Gastrocnemius medialis (tissue), 4 donors: ENCODE data around the gene GCNA.

Experiments
- CTCF ChIP-seq, 5 experiments: fragments of 450-650 bp in 3 of 5; fragments of 200-600 bp in 2 of 5; sonication (generic) in 2 of 5; IDR thresholded peaks in 4 of 5; conservative IDR thresholded peaks in 1 of 5; 1 replicate in 4 of 5; 2 replicates in 1 of 5; pipeline ENCODE4 v1.5.1; 2016 to 2019; ENCODE audit warnings: antibody characterized with exemption in 5 of 5, mild to moderate bottlenecking in 3 of 5, moderate library complexity in 3 of 5
- POLR2A ChIP-seq, 2 donors: fragments of 450-650 bp; IDR thresholded peaks; one replicate each; pipeline ENCODE4 v1.6.1; 2017; ENCODE audit warnings: antibody characterized with exemption in 2 of 2, mild to moderate bottlenecking in 2 of 2, moderate library complexity in 2 of 2

GRCh38 chrX:71603618-71604017 lies 25.4 kb downstream of the GCNA start:
- TF ChIP-seq CTCF (IDR thresholded peaks at IDR 0.05 in 4 of 5, conservative IDR thresholded peaks at IDR 0.05 in 1 of 5) = no peak
- TF ChIP-seq POLR2A (IDR thresholded peaks at IDR 0.05) = no peak
